GM19397 (cell line): ENCODE results near the gene VPS36.
"Not testable (repeated sequence)": the region's sequence is repeated elsewhere in the genome, so short reads cannot be mapped to it uniquely, and the experiment has no call there.

ENCODE experiments used
- ATAC-seq: cut with Tn5 transposase; IDR thresholded peaks from one replicate; pipeline ENCODE4 v1.9.1; 2021; ENCODE audit warnings: mild to moderate bottlenecking, moderate library complexity; ENCODE audit not compliant: unreplicated experiment

VPS36 gene

DNA sequence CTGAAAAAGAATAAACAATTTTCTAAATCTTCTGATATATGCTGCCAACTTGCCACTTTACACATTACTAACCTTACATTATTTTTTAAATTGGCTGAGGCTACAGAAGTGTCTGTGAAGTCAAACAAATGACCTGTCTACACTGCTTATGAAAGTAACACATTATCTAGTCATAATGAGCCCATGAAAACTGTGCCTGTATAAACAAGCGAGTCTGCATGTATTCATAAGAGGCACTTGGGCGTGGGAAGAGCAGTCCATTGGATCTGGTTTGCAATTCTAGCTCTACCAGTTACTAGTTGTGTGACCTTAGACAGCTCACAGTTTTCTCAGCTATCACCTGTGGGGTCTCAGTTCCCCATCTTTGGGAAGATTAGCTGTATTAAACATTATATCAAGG lies 3.1 kb downstream of the VPS36 start:
- ATAC-seq: no peak

DNA sequence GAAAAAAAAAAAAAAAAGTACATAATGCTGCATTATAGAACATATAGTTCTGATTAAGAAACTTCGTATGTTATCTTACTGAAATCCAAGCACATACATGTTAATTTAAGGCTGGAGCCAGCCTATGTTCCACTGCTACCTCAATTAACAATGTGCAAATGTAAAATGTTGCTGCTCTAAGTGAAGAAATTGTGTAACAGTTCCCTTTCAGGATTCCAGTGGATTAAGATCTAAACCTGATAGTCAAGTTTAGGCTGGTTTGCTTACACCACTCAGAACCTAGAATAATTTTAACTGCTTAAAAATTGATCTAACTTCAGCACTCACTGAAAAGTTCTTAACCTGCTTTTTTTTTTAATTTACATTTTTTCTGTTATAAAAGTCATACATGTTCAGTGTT lies 4.2 kb downstream of the VPS36 start:
- no peak for ATAC-seq

DNA sequence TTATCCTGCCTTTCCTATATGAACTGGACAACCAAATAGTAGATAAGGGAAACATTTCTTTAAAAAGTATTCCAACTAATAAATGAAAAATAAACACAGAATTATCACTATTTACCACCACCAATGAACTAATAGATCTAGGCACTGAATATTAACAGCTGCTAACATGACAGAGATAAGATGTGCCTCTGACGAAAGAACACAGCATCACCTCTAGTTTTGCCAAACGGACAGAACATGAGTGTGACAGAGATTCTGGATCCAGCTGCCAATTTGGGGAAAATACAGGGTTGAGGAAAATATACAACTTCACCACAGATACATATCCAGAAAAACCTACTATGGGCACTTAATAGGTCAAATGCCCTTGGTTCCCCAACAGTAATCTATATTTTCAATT lies 18.0 kb downstream of the VPS36 start:
- no peak for ATAC-seq

DNA sequence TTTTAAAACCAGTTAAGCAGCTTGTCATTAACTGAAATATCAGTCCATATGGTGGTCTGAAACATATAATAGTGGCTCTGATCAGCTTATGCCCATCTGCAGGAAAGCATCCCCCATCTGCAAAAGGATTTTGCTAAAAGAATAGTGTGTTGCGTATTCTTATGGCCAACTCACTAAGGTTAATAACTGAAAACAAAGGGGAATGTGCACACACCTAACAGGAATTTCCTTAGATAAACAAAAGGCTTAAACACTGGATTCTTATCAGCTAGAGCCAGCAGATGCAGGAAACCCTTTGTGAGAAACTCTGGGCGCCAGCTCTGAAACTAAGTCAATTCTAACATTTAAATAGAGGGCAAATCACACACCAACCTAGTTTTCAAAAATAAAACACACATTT lies 22.1 kb downstream of the VPS36 start:
- ATAC-seq: no peak

DNA sequence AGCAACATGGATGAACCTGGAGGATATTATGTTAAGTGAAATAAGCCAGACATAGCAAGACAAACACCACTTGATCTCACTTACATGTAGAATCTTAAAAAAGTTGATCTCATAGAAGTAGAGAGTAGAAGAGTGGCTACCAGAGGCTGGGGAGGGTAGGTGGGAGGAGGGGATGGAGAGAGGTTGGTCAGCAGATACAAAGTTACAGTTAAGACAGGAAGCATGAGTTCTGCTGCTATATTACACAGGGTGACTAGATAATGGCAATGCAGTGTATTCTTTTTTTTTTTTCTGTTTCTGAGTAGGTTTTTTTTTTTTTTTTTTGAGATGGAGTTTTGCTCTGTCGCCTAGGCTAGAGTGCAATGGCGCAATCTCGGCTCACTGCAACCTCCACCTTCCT lies 29.2 kb downstream of the VPS36 start:
- ATAC-seq: no peak

DNA sequence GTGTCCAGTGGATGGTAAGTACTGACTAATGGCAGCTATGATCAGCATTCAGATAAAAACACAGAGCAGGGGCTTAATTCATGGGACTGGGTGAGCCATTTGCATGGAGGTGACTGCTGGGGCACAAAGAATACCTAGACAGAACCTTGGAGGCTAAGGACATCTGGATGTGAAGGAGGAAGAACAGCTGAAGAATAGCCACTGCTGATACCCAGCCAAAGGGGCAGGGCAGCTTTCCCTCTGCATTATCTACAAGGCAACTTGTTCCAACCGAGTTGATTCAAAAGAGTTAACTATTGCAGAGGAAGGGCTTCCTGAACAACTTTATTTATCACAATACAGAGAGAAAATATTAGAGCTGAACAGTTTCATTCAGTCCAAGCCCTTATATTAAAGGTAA lies 31.4 kb downstream of the VPS36 start:
- ATAC-seq: no peak

DNA sequence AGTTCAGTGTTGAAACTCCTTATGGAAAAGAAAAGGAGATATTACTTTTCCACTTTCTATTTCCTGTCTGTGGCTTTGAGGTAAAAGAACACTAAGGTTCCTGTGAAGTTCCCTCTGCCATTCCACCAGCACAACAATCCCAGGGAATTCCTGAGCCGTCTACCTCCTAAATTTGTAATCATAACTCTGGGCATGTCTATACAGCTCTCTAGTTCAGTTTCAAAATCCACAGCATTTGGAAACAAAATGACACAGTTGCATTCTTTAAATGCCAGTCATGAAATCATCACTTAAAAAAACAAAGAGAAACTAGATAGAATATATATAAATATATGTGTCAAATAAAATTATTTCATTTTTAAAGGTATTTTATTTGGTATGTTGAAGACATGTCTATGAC lies 35.5 kb downstream of the VPS36 start:
- ATAC-seq: no peak

DNA sequence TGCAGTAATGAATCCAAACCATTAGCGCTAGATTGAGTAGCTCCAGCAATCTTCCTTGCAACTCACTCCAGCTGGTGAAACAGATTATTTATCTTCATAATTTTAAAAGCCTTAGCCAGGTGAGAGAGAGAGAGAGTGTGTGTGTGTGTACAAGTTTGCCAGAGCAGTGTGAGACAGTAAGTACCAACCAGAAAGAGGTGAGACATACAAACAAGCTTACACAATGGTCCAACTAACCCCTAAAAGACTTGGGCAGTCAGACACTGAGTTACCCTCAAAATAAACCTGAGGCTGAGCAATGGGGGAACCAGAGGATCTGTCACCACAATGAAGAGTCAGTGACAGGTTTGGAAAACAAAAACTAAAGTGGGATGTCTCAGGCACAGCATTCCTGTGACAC lies 36.4 kb downstream of the VPS36 start:
- no peak for ATAC-seq

DNA sequence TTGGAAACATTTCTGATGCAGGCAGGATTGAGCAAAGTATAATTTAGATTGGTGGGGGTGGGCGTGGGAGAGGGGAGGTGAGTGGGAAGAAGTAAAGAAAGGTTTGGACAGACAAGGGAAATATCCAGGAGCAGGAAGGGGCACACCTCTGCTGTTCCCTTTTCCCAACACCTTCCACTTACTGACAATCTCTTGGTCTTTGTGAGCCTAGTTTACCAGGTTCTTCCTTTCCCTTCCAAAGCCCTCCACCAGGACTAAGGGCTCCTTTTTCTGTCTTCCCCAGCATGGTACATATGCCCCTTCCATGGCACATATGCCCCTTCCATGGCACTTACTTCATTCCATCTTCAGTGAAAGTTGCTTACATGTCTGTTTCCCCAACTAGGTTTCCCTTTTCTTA lies 38.3 kb downstream of the VPS36 start:
- ATAC-seq: no peak

DNA sequence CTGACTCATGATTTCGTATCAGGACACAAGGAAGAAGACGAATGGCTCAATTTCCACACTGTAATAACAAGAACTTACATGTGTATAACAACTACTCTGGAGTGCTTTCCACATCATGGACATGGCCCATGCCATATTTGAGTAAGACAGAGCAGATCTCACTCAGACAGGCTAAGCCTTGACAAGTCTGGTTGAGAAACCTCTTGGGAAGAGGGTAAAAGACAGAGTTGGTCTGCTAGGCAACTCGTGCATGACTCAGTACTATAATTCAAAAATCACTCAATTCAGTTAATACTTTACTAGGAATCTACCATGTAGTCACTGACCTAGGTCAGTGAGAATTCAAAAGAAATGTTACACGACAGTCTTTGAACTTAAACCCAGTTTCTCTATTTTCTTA lies 38.8 kb downstream of the VPS36 start:
- peak; percentile 92 for ATAC-seq

DNA sequence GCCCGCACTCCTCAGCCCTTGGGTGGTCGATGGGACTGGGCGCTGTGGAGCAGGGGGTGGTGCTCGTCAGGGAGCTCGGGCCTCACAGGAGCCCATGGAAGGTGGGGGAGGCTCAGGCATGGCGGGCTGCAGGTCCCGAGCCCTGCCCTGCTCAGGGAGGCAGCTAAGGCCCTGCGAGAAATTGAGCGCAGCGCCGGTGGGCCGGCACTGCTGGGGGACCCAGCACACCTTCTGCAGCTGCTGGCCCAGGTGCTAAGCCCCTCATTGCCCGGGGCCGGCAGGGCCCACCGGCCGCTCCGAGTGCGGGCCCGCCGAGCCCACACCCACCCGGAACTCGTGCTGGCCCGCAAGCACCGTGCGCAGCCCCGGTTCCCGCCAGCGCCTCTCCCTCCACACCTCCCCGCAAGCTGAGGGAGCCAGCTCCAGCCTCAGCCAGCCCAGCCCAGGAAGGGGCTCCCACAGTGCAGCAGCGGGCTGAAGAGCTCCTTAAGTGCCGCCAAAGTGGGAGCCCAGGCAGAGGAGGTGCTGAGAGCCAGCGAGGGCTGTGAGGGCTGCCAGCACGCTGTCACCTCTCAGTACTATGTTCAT lies 42.3 kb downstream of the VPS36 start:
- not testable (repeated sequence) for ATAC-seq

DNA sequence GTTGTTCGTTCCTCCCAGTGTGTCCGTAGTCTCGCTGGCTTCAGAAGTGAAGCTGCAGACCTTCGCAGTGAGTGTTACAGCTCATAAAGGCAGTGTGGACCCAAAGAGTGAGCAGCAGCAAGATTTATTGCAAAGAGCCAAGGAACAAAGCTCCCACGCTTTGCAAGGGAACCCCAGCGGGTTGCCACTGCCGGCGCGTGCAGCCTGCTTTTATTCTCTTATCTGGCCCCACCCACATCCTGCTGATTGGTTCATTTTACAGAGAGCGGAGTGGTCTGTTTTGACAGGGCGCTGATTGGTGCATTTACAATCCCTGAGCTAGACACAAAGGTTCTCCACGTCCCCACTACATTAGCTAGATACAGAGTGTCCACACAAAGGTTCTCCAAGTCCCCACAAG lies 43.0 kb downstream of the VPS36 start:
- not testable (repeated sequence) for ATAC-seq

DNA sequence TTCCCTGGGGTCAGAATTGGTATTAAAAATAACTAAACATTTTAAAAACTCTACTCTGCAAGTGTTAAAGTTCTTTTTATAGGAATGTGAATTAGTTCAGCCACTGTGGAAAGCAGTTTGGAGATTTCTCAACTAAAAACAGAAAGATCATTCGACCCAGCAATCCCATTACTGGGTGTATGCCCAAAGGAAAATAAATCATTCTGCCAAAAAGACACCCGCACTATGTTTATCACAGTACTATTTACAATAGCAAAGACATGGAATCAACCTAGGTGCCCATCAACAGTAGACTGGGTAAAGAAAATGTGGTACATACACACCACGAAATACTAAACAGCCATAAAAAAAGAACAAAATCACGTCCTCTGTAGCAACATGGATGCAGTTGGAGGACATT lies 43.8 kb downstream of the VPS36 start:
- no peak for ATAC-seq

DNA sequence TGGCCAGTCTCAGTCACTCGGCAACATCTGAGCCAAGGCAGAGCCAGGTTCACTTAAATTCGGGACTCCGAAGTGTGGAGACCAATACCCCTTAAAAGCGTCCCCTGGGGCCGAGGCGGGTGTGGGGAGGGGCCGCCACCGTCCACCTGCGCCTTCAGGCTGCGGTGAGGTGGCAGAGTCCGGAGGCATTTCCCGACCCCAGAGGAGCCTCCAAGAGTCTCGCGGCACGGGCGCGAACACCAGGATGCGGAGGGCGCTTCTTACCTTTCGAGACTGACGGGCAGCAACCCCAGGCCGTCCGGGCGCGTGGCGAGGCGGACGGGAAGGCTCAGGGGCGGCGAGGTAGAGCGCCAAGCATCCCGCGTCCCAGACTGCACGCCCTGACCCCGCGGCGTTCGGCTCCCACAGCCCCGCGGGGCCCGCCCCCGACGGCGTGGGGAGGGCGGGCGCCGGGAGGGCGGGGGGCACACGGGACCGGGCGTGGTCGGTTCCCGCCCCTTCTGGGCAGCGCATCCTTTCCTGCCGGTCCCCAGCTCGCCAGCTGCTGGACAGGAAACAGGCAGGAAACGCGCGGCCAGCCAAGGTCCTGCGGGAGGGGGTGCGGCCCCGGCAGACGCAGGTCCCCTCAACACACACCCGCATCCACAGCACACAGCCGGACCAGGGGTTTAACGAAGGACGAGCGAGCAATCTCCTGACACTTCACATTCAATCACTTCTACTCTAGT lies 44.5 kb downstream of the VPS36 start, which contains the start of gene THSD1:
Gene THSD1, minus strand, starts transcription at position 406 of the 728 bp plus-strand sequence. CDS start 3,572 bp downstream, outside the sequence.
- ATAC-seq: peak; percentile 51

DNA sequence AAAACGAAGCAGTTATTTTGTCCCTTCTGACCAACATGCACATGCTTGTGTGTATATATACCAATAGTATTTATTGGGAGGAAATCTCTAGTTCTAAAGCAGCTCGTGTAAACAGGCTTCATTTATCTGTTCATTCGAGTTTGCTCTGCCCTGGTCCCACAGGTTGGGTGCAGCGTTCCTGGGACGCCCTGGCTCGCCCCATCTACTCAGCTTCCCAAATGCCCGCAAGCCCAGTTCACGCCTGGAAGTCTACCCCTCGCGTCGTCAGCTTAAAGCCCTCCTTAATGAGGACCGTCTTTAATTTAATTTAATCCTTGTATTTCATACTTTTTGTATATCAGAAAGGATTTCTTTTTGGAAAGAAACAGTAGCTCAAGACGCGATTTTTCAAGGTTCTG lies 45.1 kb downstream of the VPS36 start:
- ATAC-seq: no peak

DNA sequence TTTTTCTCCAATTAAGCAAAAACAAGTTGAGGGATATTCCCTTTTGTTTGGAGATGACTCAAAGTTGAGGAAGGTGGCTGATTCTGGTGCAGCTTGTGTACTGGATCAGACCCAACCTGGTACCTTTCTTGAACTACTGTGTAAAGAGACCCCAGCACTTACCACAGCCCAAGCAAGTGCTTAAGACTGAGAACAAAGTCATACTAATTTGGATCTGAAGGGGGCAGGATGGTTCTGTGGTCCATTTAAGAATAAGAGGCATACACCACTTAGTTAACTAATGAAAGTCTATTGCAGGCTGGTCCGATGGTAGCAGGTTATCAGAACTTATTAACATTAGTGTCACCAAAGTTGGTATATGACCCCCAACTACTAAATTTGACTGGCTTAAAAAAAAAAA lies 50.7 kb downstream of the VPS36 start:
- no peak for ATAC-seq

DNA sequence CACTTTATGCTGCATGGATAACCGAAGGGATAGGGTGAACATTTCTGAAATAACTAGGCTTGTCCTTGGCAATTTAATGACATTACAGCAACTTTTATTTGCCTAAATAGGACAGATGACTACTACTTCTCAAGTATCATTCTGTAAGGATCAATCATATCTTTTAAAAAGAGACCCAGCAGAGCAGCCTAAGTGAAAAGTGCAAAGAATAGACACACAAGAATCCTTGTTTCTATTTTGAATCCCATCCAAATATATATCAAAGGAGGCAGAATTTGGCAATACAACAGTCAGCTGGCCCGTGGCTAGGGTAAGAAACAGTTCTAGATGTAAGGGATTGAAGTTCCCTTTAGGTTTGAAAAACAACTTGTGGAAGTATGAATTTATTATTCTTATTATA lies 51.4 kb downstream of the VPS36 start:
- ATAC-seq: no peak

DNA sequence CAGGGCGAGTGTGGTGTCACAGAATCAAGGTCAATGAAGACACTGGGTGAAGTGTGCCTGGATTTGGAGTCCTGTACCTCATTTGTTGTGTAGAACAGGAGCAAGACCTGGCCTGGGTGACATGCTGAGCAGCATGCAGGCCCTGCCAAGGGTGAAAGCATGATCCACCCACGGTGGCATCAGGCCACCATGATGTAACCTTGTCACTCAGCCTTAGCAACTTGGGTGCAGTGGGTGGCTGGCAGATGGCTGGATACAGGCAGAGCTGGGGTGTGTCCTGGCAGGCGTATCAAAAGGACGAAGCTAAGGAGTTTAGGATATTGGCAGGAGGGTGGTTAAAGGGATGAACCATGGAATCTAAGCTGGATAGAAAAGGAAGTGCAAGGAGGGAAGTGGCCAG lies 54.7 kb downstream of the VPS36 start:
- no peak for ATAC-seq

DNA sequence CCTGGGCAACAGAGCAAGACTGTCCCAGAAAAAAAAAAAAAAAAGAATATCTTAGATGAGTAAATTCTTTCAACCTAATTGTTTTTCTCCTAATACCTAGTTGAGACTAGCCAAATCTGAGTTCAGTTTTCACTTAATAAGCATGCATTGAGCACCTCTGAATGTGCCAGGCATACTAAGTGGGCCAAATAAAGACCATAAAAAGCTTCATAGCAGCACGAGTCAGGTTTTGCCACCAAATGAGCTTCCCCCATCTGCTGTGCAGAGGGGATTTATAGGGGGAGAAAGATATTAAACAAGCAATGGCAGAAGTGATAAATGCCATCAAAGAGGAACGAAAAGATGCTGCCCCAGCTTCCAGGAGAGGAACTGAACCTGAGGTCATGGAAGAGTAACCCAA lies 55.8 kb downstream of the VPS36 start:
- ATAC-seq: no peak

DNA sequence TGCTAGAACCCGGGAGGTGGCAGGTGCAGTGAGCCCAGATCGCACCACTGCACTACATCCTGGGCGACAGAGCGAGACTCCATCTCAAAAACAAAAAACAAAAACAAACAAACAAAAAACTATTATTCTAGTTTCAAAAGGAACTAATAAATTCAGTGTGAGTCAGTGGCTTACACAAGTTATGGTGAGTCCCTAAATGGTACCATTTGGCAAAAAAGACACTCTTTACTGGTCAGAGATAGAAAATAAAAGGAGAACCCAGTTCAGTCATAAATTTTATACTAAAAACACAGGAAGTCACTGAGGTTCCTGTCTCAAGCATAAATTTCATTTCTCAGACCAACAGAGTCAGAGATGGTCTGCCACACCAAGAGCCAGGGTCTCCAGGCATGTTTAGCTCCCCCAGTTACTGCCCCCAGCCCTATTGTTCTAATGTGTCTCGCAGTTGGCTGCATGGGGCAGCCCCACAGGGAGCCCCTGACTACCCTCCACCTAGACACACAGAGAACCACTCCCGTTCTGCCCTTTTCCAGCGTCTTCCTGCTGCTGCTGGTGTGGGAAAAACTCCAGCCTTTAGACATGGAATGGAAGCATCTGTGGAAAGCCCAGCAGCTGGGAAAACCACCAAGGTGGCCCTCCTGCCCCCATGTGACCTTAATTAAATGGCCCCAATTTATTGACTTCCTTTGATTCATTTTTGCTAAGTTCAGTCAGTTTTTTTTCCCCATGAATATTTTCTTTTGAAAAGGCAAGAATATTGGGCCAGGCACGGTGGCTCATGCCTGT lies 56.7 kb downstream of the VPS36 start:
- ATAC-seq: no peak

DNA sequence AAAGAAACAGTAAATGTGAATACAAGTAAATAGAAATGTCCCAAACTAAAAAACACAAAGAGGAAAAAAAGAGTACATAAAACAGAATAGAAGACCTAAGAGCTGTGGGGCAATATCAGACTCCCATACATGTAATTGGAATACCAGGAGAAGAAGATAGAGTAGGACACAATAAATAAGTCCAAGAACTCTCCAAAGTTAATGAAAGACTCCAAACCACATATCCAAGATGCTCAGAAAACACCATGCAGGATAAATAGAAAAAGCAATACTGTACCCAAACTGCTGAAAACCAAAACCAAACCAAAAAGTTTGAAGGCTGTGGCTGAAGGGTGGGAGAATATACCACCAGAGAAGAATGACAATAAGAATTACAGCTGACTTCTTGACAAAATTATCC lies 62.7 kb downstream of the VPS36 start:
- ATAC-seq: no peak

DNA sequence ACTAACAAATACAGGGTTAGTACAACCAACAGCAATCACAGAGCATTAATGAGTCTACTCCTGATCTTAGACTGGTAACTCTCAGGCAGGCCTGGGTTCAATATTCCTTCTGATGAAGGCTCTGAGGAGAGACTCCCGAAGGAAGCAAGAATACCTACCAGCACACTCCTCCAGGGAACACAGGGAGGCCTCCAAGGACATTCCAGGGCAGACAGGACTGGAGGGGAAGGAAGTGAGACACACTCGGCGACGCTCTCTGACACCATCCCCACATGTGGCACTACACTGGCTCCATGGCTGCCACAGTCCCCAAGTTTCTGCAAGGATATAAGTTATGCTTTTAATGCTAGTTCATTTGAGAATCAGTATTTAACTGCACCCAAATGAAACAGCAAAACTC lies 64.6 kb downstream of the VPS36 start:
- no peak for ATAC-seq
